Right ventricle myocardium inferior (tissue), 1 donor: ENCODE data around the gene OLFML2B. TPM values are rescaled to one million over a fixed set of nuclear protein-coding genes. Genes with fewer than 3 reads are reported as not detected.
"Not testable (repeated sequence)": the region's sequence is repeated elsewhere in the genome, so short reads cannot be mapped to it uniquely, and the experiment has no call there.

ENCODE experiments used
- ATAC-seq: fragments of 200-7000 bp; cut with Tn5 transposase; one replicate; pipeline ENCODE4 v1.9.1; 2020; ENCODE audit warnings: mild to moderate bottlenecking, moderate library complexity
- DNase-seq: peaks from one replicate; pipeline ENCODE4 v3.0.0; 2021; ENCODE audit errors: missing footprints
- intact Hi-C: fragments of 100-400 bp; cut with DNase I; formaldehyde crosslinking; loops from one replicate; pipeline ENCODE4 v1.11.0; 2022
- long read RNA-seq: library from polyadenylated mRNA; unstranded; transcript quantifications from one replicate; pipeline ENCODE4 v2.0.0, GENCODE V29; 2021
- total RNA-seq: library from RNA; stranded (reverse); fragmentation: NEBNext Ultra II Directional; extraction: Animal tissue kit (Norgen Biotek cat#: 25700); gene quantifications from one replicate; pipeline ENCODE4 v1.2.1, GENCODE V29; 2021
- donor health status: DM: no; HTN: yes; CAD: no; lungs with severe emphysema.

Gene OLFML2B
- total RNA-seq, result 4.2 TPM
- long read RNA-seq, partial matches to known transcripts, result 0 of 2 reads
- long read RNA-seq, other reads (novel, unspliced or antisense), result 0 of 2 reads

DNA sequence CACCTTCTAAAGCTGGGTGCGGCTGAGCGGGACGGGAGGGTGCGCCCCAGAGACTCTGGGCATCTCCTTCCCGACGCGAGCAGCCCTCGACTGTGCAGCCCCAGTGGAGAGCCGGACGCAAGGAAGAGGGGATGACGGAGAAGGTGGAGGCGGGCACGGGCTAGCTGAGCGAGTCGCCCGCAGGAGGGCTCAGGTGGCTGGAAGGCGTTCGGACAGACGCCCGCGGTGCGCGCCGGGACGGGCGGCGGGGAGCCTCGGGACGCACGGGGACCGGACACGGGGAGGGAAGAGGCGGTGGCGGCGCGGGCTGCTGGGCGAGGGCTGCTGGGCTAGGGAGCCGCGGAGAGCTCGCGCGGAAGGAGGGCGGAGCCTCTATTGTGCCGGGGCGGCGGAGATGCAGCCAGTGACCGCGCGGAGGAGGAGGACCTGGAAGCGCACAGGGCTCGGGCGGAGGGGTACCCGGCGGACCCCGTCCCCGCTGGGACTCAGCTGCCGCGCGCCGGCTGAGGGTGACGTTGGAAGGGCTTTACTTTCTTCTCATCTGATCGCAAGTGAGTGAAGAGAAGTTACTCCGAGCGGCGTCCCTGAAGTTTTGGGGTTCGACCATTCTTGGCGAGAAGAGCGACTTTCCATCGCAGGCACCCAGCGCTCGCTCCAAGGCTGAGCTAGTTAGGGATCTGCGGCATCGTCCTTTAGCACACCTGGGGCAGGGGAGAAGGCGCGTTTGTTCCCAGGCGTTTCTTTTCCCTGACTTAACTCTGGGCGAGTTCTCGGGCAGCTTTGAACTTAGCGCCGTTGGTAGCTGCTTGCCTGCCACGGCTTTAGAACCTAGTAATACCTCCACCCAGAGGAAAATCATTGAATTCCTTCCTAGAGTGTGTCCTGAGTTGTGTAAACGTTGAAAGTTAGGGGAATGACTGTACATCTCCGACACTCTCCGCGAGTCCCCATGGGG, at the start of gene OLFML2B:
Gene OLFML2B (minus strand): TSS at position 323 of the 955 bp plus-strand sequence. CDS start 439 bp downstream, outside the sequence.
- ATAC-seq, result peak; percentile 88
- intact Hi-C loops, result no loop called here
- DNase-seq, result peak; percentile 88

DNA sequence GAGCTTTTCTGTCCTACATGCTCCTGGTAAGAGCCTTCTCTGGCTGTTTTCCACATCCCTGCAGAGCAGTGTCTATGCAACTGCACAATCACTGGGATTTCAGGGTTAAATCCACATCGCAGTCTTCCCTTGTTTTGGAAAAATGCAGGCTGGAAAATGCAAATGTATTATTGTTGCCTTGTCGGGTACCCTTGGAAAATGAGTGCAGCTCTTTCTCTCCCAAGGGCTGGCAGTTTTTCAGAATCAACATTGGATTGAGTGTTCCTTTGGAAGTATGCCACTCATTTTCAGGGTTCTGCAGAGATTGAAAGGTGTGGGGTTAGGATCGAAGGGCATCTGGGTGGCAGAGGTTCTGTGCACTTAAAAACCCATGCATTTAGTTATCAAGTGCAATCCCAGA, 49.1 kb upstream of the OLFML2B start:
- intact Hi-C loops, result loop anchor here (5.0 kb wide), 1 partner anchor 60 kb away; no protein-coding TSS in a partner anchor
- DNase-seq (no peak), ATAC-seq (no peak)

DNA sequence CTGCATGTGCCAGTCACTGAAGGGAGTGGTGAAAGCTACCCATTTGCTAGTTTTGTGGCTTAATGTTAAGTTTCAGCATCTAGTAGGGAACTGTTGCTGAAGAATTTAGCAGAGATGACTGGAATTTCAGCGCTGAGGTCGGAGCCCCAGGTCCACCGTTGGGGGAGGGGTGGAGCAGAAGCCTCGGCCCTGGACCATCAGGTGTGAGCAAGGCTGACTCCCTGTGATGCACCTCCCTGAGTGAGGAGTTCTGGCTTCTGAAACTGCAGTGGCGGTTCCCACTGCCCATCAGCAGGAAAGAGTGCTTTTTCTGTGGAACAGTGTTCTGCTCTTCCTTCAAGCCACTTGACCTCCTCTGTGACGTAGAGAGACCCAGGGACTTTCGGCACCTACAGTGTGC, 47.2 kb upstream of the OLFML2B start:
- no peak for DNase-seq
- intact Hi-C loops, result loop anchor here (5.0 kb wide), 1 partner anchor 61 kb away; no protein-coding TSS in a partner anchor
- no peak for ATAC-seq

DNA sequence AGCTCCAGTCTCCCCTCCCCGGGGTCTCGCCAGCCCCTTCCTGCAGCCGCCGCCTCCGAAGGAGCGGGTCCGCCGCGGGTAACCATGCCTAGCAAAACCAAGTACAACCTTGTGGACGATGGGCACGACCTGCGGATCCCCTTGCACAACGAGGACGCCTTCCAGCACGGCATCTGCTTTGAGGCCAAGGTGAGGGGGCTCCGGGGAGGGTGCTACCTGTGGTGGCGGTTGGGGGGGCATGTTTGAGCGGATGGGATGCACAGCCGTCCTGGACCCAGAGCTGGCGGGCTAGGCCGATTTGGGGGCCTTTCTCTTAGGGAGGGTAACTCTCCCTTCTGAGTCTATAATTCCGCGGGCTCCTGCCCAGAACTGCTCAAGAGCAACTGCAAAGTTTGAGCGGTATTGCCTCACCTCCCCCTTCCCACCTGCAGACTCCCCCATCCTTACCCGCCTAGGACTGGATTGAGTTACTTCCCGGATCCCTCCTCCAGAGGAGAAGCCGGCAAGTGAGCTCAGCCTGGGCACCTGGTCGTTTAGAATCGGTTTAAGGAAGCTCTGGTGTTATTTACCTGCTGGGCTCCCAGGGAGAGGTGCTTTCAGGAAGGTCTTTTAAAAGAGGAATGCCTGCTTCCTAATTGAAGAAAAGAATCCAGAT, 46.6 kb upstream of the OLFML2B start:
- DNase-seq (no peak), ATAC-seq (no peak)
- intact Hi-C loops, result loop anchor here (5.0 kb wide), 1 partner anchor 62 kb away; no protein-coding TSS in a partner anchor

DNA sequence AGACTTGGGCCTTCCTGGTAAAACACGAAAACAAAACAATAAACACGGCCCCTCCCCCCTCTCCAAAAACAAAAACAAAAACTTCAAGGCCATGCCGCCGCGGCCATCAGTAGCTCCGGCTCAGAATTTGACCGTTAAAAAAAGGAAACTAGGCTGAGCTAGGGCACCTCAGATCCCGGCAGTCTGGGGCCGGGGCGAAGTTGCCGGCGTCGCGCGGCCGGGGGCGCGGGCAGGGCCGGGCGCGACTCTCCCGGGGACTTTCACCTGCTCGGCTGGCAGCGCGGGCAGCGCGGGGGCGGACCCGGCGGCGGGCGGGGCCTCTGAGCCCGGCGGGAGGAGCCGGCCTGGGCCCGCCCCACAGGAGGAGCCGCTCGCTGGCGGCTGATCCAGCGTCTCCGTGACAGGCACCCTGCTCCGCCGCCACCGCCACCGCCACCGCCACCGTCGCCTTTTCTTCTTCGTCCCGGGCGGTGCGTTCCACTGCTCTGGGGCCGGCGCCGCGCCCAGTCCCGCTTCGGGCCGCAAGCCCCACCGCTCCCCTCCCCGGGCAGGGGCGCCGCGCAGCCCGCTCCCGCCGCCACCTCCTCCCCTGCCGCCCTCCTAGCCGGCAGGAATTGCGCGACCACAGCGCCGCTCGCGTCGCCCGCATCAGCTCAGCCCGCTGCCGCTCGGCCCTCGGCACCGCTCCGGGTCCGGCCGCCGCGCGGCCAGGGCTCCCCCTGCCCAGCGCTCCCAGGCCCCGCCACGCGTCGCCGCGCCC, 45.8 kb upstream of the OLFML2B start, which contains the start of gene NOS1AP:
Gene NOS1AP (plus strand): TSS at position 358 of the 760 bp plus-strand sequence. CDS start 487 bp downstream, outside the sequence.
- ATAC-seq (peak; percentile 97), DNase-seq (peak; percentile 92)
- intact Hi-C loops, result loop anchor here (5.0 kb wide), 1 partner anchor 63 kb away; no protein-coding TSS in a partner anchor

DNA sequence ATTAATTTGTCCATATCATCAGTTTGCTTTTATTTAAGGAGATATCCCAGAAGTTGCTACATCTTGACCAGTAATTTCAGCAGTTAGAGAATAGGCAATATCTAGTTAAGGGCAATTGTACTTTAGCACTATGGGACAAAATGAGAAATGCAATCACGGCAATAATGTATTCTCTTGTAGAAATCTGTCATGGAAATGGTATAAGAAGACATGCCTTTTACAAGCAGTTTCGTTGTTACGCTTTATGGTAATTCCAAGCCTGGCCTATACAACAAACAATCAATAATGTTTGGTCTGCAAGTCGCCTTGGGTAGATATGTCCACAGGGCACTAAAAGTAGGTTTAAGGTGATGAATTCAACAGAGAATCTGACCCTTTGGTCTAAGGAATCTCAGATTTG, 44.6 kb upstream of the OLFML2B start:
- DNase-seq, result no peak
- intact Hi-C loops, result no loop called here
- no peak for ATAC-seq

DNA sequence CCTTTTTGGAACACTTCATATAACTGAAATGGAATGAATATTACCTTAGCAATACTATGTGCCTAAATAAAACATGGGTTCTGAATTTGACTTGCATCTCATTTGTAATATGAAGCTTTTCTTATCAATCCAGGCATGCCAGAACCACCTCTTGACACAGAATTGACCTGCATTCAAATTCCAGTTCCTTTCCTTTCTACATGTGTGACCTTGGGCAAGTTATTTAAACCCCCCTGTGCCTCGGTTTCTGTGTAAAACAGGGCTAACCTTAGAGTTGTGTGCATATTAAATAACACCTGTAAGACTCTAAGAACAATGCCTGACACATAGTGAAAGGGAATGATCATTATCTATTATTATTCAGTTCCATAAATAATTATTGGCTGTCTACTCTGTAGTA, 43.8 kb upstream of the OLFML2B start:
- no peak for ATAC-seq
- intact Hi-C loops, result no loop called here
- DNase-seq, result no peak

DNA sequence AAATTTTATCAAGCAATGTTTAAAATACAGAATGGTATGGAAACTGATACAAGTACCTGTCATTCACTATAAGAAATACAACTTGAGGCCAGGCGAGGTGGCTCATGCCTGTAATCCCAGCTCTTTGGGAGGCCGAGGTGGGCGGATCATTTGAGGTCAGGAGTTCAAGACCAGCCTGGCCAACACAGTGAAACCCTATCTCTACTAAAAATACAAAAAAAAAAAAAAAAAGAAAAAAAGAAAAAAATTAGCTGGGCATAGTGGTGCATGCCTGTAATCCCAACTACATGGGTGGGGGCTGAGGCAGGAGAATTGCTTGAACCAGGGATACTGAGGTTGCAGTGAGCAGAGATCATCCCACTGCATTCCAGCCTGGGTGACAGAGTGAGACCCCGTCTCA, 43.2 kb upstream of the OLFML2B start:
- ATAC-seq, DNase-seq, intact Hi-C loops: not testable (repeated sequence)

DNA sequence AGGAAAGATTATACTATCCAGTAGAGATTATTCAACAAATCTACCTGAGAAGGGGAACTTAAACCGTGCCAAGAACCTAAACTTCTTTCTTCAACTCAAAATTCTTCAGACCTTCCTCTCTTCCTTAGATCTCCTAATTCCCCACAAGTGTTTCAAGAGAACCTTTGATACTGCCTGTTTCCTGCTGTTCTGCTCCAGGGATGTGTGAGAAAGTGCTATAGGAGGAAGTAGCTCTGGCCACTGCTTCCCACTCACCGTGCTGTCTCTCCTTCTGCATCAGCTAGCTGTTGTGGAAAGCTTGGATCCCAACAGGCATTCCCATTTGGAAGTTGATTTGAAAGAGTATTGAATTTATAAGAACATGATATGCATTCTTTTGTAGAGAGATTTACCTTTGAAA, 41.3 kb upstream of the OLFML2B start:
- ATAC-seq, result no peak
- intact Hi-C loops, result no loop called here
- DNase-seq, result no peak

DNA sequence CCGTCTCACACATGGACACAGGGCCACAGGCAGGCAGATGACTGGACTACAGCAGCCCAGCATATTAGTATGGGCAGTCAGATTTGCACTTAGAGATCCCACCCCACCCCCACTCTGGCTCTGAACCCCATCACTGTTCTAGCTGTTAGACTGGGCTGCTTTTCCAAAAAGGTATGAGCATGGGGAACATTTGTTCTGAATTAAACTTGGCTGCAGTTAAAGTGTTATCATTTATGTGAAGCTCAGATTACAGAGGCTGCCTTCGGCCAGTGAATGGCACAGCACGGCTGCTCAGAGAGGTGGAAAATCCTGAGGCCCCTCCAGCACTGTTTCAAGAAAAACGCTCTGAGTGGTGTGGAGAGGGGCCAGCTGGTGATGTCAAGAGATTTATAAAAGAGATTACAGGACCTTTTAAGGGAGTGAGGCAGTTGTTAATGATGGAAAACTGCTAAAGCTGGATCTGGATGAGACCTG, 38.9 kb upstream of the OLFML2B start:
- intact Hi-C loops, result no loop called here
- DNase-seq, result no peak
- peak; percentile 81 for ATAC-seq

DNA sequence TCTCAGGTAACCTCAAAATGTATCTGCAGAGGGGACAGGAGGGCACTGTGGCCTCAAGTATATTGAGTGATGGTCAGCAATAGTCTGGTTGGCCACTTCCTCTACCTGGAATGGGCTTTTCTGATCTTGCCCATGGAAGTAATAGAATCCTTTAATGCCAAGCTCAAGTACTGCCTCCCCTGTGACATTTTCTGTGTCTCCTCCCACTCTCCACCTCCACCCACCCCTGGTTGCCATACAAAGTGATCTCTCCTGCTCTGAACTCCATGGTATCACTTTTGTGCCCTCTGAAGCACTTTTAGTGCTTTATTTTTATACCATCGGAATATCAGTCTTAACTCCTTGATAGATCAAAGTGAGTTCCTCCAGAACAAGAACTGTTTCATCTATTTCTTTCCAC, 36.6 kb upstream of the OLFML2B start:
- no peak for DNase-seq
- intact Hi-C loops, result no loop called here
- ATAC-seq, result no peak

DNA sequence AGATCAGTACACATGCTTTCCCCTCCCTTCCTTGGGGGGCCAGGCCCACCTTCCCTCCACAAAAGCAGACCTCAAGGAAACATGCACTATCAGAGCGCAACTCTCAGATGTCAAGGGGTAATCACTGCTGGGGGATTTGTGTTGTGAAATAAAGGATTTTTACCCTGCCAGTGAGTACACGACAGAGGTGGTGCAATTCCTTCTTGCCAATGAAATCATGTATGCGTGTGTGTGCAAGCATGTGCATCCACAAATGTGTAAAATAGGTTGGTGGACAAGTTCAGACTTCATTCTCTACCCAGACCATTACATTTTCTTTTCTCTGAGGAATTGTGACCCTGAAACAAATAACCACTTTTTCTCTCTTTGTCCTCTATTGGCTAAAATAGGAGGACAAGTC, 36.1 kb upstream of the OLFML2B start:
- intact Hi-C loops, result no loop called here
- DNase-seq, result no peak
- ATAC-seq, result no peak

DNA sequence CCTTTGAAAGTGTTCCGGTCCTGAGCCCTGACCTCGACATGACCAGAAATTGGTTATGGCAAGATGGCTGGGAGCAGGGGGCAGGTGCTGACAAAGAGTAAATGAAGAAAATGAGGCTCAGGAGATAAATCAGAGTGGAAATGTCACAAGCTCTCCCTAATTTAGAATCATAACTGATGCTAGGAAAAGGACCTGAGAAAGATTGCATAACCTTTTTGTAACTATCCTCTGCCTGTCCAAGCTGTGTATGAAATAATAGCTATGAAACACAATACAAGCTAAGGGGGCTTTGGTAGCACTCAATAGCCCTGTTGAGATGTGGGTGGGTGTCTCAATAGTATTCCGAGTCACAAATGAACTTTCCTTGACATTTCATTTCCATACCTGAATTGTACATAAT, 32.9 kb upstream of the OLFML2B start:
- intact Hi-C loops, result loop anchor here (2.0 kb wide), 1 partner anchor 334 kb away; no protein-coding TSS in a partner anchor
- DNase-seq (no peak), ATAC-seq (no peak)

DNA sequence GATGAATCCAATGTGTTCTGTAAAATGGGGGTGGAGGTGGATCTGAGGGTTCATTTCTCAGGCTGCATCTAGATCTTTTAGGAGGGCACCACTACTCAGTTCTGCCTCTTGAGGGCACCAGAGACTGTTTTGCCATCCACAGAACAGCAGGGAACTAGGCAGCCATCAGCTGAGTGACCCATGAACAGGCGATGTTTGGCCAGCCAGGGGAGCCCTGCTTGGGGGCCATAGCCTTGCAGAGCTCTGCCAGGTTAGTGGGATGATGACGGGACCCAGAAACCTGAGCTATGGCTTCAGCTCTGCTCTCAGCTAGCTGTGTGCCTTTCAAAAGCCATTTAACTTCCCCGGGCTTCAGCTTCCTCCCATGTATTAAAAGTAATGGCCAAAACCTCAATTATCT, 32.4 kb upstream of the OLFML2B start:
- ATAC-seq, result peak; percentile 86
- intact Hi-C loops, result loop anchor here (2.0 kb wide), 1 partner anchor 335 kb away; no protein-coding TSS in a partner anchor

DNA sequence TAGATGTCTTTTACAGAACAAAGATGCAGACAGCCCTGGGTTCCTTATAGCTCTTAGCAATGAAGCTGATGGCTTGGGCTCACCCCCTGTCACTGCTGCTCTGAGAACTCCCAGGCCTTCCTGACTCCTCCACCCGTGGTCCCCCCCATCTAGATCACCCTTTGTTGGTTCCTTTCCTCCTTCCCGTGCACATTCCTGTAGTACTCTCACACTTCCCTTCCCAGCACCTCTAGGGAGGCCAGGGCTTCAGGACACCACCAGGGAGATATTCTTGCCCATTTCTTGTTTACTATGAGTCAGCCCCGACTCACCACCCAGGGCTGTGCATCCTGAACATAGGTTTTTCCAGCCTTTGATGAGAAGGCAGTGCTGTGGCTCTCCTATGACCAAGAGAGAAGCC, 31.4 kb upstream of the OLFML2B start:
- intact Hi-C loops, result no loop called here
- ATAC-seq, result peak; percentile 13
- DNase-seq, result no peak

More for the DNA sequence above, 32.4 kb upstream of the OLFML2B start:
- DNase-seq, result no peak

DNA sequence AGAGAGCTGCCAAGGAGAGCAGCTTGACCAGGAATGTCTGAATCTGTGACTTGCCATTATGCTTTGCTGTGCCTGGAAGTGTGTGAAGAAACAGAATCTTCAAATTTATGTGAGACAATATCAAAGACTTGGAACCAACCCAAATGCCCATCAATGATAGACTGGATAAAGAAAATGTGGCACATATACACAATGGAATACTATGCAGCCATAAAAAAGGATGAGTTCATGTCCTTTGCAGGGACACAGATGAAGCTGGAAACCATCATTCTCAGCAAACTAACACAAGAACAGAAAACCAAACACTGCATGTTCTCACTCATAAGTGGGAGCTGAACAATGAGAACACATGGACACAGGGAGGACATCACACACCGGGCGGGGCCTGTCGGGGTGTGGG, 30.3 kb upstream of the OLFML2B start:
- ATAC-seq, intact Hi-C loops, DNase-seq: not testable (repeated sequence)

DNA sequence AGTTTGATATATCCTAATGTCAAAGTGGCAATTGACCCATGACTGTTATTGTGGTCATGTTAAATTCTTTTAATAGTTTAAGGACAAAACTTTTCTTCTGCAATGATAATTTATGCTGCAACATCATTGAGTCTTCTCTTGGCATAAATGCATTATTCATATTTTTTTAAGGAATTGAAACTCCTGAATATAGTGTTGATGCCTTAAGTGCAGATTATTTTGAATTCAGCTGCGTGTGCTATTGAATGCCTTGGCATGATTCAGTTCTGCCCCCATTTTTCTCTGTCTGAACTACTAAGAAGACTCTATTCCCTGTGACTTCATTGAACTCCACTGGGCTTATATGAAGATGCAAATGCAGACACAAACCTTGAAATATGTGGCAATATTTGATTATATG, 23.3 kb upstream of the OLFML2B start:
- DNase-seq (no peak), ATAC-seq (no peak)
- intact Hi-C loops, result no loop called here

DNA sequence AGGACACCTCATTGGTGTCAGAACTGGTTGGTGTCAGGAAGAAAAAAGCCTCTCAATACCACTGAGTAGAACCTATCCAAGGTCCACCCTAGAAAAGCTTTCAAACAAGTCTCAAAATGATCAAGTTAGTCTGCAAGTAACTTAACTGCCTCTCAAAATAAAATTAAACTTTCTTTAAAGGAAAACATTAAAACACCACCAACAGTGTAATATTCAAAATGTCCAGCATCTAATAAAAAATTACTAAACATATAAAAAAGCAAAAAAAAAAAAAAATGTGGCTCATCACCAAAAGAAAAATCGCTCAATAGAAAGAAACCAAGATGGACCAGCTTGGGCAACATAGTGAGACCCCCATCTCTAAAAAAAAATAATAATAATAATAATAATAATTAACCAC, 18.7 kb upstream of the OLFML2B start:
- intact Hi-C loops, result no loop called here
- DNase-seq (no peak), ATAC-seq (no peak)
